Measurements from ENCODE around the gene RYR3. TPM values are rescaled to one million over a fixed set of nuclear protein-coding genes. Genes with fewer than 3 reads are reported as not detected.

RYR3 gene
- total and polyA plus RNA-seq, 2 of the 13 experiments (the other 11 are each of a cell fraction or from before 2014, with no cell fraction given), result not detected

GRCh38 chr15:33677238-33677830 is 366.6 kb downstream of the RYR3 start (continued):
- no peak for TF ChIP-seq ZNF350 (CRISPR knock-in tag; IDR thresholded peaks at IDR 0.05; ENCODE audit: borderline replicate concordance, low read depth)
- no peak for TF ChIP-seq BATF2 (CRISPR knock-in tag; IDR thresholded peaks at IDR 0.05)
- no peak for TF ChIP-seq IRX3 (CRISPR knock-in tag; IDR thresholded peaks at IDR 0.05; ENCODE audit: borderline replicate concordance, low read depth)
- TF ChIP-seq ZNF660 (CRISPR knock-in tag; IDR thresholded peaks at IDR 0.05; ENCODE audit: borderline replicate concordance, low read depth), result no peak
- TF ChIP-seq ADNP (CRISPR knock-in tag; IDR thresholded peaks at IDR 0.05), result no peak
- TF ChIP-seq SIX1 (CRISPR knock-in tag; IDR thresholded peaks at IDR 0.05; ENCODE audit: borderline replicate concordance), result no peak

- ATAC-seq, result no peak
- intact Hi-C loops (cut with micrococcal nuclease; ENCODE audit: unreplicated experiment), result no loop called here
- CTCF ChIA-PET (ENCODE audit: low intra/inter-chr PET ratio, low total read pairs), result no interaction called here
- TF ChIP-seq MED8 (CRISPR knock-in tag; IDR thresholded peaks at IDR 0.05; ENCODE audit: insufficient replicate concordance) (no peak), POLR2AphosphoS2 (IDR thresholded peaks at IDR 0.05; ENCODE audit: low read depth, low read length) (no peak), ZKSCAN1 (IDR thresholded peaks at IDR 0.05; ENCODE audit: low read length) (no peak), ZBTB21 (CRISPR knock-in tag; IDR thresholded peaks at IDR 0.05) (no peak), DDIT3 (CRISPR knock-in tag; IDR thresholded peaks at IDR 0.05) (no peak), ZNF275 (CRISPR knock-in tag; IDR thresholded peaks at IDR 0.05; ENCODE audit: borderline replicate concordance) (no peak), AHDC1 (CRISPR knock-in tag; IDR thresholded peaks at IDR 0.05; ENCODE audit: borderline replicate concordance) (no peak), ZBTB14 (CRISPR knock-in tag; IDR thresholded peaks at IDR 0.05) (no peak)
Observed at GRCh38 chr15:33678176-33678575, 367.4 kb downstream of the RYR3 start.

More at GRCh38 chr15:33678176-33678575, 367.4 kb downstream of the RYR3 start:
- Histone ChIP-seq H3K4me2 (ENCODE audit: low read depth, low read length) (no peak overlapping the region), H4K20me1 (ENCODE audit: insufficient read depth, low read length) (no peaks in the 10 kb centered on the region), H3K4me3 (replicated peaks in 1 of 3; ENCODE audit: insufficient read depth in 1 of 3, low read depth in 2 of 3, low read length in 3 of 3) (no peak overlapping the region), H3K4me1 (ENCODE audit: insufficient read depth, low read length) (no peaks in the 10 kb centered on the region), H2AFZ (ENCODE audit: low read length) (no peak overlapping the region), H3K27ac (ENCODE audit: extremely low read length, insufficient read depth, low read length) (no peak overlapping the region), H3K79me2 (ENCODE audit: insufficient read depth, low read length) (no peaks in the 10 kb centered on the region), H3K9me3 (ENCODE audit: low read length) (no peaks in the 10 kb centered on the region), H3K9ac (ENCODE audit: insufficient read depth, low read depth, low read length) (no peak overlapping the region), H3K27me3 (ENCODE audit: control insufficient read depth in 1 of 2, insufficient read depth in 2 of 2, low read length in 2 of 2) (peaks cover 0 to 16% of the 10 kb centered on the region in 2 experiments; a peak in 2 of 5 replicates), H3K36me3 (replicated peaks in 1 of 2; ENCODE audit: control insufficient read depth in 1 of 2, insufficient read depth in 2 of 2, low read length in 2 of 2) (no peaks in the 10 kb centered on the region)
- WGBS (ENCODE audit: low lambda C conversion rate), result 8% methylated on average over 3 of the region's 3 CpGs
- no peak for FAIRE-seq
- POLR2A ChIA-PET, result no interaction called here
- DNase-seq (ENCODE audit: low spot score), result no peak
- in situ Hi-C loops (cut with HindIII; ENCODE audit: extremely low pct_ligation_motif_present, low pct_unique_long_range_greater_than_20kb), result no loop called here
- BruUV-seq (replicated peaks), result no TSS peak

All from HepG2 (cell line).